HG02840 (cell line): ENCODE measurements around the gene FTSJ3.
A peak's percentile ranks its signal among the peaks of the same experiment; 100 is the strongest.
"Not testable (repeated sequence)": the region's sequence is repeated elsewhere in the genome, so short reads cannot be mapped to it uniquely, and the experiment has no call there.

Source experiments
- ATAC-seq: cut with Tn5 transposase; IDR thresholded peaks from one replicate; pipeline ENCODE4 v1.9.1; 2021; ENCODE audit warnings: mild to moderate bottlenecking, moderate library complexity, moderate number of reproducible peaks; ENCODE audit not compliant: unreplicated experiment, low FRiP score

FTSJ3 gene

DNA sequence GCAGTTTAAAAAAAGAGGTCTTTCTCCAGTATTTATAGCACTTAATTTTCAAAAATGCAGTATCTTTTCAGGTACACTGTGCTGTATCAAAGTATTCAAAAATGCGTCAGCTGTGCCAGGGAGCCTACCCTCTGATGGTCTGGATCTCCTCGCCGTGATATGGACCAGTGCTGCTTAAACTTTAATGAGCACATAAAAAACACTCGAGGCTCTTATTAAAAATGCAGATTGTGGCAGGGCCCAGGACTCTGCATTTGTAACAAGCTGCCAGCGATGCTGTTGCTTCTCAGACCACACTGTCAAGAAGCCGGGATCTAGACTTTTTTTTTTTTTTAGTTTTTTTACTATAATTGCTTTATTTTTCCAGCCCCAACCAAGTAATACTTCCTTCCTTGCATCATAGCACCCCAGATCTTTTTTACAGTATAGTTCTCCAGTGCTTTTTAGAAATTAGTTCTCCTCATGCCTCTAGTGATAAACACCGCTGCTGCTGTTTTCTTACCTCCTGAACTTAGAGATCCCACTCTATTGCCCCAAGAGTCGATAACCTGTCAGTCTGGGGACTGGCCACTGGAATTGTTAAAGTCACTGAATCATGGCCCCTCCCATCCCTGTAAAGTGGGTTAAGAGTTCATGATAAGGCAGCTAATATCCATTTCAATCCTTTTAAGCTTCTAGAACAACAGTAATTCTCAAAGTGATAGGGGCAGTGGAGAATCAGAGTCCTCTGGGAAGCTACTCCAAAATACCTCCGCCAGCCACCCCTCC lies 16.6 kb upstream of the FTSJ3 start:
- no peak for ATAC-seq

DNA sequence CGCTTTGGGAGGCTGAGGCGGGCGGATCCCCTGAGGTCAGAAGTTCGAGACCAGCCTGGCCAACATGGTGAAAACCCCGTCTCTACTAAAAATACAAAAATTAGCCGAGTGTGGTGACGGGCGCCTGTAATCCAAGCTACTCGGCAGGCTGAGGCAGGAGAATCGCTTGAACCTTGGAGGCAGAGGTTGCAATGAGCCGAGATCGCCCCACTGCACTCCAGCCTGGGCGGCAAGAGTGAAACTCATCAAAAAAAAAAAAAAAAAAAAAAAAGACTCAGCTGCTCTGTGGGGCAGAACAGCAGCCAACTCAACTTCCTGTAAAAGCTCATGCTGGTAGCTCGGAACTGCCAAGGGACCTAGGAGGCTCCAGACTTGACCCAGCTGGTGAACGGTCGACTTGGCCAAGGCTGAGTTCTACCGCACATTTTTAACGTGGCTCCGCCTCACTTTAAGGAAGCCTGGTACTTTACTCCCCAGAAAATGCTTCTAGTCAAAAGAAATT lies 16.0 kb upstream of the FTSJ3 start:
- ATAC-seq: not testable (repeated sequence)

DNA sequence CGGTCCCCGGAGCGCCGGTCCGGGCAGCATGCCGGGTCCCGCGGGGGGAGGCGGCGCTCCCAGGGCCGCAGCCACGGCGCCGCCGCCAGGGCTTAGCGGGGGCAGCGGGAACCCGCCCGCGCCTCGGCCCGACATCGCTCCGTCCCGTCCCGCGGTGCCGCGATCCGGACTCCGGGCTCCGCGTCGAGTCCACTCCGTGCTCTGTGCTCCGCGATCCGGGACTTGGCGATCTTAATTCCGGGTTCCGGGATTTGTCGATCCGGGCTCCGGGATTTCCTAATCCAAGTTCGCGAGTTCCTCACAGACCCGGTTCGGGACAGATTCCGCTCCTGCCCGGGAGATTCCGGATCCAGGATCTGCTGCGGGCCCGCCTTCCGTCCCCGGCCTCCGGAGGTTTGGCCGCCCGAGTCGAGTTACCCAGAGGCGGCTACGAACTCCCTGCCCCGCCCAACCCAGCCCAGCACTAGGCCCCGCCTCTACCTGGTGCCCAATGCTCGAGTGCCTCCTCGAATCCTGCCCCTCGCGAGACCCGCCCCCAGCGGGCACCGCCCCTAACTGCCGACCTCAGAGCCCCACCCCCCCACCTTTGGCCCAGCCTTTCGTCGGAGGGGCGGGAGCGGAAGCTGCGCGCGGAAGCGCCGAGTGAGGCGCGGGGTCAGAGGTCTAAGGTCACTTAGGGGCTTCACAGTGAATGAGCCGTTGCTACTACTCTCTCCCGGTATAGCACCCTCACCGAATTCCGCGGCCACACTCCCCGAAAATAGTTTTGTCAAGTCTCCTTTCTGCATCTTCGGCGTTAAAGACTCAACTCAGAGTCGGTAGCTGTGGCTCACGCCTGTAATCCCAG lies 15.3 kb upstream of the FTSJ3 start, which contains the start of gene SMARCD2:
TSS of gene SMARCD2 (minus strand) at position 146 of the 847 bp plus-strand sequence. CDS start at position 135, 11 bp downstream.
- peak; percentile 89 for ATAC-seq

DNA sequence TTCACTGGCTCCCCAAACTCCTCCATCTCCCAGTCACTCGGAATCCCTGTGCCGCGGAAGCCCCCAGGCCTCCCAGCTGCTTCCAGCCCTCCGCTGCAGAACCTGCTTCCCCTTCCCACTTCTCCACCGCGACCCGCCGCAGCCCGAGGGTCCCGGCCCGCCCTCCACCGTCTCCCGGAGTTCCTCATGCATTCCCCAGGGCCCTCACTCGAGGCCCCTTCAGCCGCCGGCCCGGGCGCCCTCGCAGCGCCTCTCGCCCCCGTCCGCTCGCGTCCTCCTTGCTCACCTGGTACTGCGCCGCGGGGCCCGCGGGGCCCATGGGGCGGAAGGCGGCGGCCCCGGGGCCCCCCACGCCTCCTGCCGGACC lies 14.7 kb upstream of the FTSJ3 start:
- ATAC-seq: peak; percentile 21

DNA sequence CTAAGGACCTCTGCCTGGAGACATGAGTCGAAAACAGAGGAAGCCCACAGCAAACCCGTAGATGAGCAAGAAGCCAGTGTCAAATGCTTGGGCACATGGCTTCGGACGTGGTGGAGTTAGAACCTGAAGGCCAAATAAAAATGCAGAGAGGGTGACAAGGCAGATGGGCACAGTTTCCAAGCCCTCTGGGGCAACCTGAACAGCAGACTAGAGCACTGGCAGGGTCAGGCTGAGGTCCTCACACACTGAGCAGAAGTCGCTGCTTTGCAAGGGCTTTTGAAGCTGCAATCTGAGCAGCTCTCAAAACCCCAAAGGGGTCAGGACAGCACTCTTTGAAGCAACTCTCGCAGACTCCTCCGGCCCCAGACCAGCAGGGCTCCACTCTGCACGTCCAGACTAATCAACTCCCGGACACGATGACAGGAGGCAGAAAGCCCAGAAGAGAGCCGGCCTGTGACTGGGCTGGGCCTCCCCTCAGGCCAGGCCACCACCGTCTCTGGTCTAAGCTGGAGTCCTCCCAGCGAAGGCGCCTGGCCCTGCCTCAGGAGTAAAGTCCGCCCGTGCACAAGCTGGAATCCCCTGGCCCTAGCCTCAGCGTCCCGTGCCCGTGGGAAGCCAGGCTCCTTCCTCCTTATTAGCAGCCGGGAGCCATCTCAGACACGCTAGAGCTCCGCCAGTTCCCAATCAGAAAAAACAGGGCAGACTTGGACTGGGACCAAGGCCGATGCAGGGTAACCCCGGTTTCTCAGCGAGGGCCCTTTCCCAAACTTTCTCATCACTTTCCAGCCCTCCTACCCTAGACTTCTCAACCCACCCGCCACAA lies 14.1 kb upstream of the FTSJ3 start:
- ATAC-seq: no peak

DNA sequence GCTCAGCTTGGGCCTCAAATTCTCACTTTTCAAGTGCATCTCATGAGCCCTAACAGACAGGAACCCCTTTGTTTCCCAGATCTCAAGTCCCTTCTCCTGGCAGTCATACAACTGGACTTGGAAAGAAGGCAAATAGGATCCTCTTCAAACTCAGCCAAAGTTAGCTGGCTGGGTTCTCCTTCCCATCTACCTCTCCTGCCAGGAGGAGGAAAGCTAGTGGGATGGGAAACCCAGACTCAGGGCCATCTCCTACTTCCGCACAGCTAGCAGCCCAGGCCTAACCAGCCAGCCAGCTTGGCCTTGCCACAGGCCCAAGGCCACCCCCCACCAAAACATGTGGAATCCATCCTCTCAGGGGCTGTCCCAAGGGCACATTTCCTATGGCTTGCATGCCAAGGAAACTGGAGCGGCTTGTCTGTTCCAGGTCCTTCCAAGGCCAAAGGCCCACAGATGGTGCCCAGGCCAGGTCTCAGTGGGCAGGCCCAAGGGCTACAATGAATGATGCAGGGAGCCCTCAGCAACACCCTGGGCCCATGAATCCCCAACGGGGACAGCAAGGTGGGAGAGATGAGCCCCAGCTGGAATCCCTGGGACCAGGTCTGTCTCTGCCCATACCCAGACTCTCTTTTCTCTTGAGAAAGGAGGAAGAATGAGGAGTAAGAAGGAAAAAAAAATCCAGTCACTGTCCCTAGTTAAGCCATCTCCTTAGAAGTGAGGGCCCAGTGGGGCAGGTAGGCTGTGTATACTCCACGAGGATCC lies 13.3 kb upstream of the FTSJ3 start:
- ATAC-seq: no peak

DNA sequence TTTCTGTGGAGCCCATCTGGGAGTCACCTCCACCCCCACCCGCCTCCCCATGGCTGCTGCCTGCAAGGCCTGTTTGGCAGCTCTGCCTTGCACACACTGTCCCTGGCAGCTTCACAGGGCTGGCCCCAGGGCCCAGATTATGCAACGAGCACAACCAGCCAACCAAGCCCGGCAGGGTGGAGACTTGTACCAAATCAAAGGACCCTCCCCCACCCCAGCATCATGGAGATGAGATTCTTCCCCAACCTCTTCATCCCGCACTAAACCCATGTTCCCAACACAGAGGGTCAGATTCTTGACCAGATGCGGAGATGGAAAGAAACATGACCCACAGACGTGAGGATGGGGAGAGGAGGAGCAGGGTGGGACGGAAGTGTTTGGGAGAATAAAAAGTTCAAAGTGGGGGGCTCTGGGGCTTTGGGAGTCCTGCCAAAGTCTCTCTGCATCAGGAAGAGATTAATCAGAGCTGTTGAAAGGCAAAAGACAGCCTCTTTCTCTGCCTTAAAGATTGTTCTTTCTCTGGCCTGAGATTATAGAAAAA lies 11.2 kb upstream of the FTSJ3 start:
- no peak for ATAC-seq

DNA sequence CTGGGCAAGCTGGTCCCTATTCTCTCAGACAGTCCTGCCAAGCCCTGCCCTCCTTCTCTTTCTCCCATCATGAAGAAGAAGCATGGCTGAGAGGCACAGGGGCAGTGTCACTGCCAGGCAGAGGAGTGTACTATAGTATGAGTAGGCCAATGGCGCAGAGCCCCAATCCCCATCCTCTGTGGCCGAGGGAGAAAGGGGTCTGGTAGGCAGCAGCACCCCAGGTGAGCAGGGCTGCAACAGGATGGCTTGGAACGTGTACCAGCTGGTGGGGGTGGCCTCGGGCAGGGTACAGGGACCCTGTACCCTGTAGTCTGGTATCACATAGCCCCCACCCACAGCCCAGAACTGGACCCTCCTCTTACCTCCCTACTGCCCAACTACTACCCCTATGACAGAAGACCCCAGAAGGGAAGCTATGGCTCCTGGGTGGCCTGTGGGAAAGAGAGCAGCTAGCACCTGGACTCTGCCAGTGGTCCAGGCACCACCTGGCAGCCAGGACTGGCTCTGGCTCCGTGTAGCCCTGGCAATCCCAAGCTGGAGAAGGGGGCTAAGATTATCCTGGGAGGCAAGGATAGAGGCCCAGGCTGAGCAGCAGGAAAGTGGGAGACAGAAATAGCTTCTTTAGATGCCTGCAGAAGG lies 10.6 kb upstream of the FTSJ3 start:
- ATAC-seq: no peak

DNA sequence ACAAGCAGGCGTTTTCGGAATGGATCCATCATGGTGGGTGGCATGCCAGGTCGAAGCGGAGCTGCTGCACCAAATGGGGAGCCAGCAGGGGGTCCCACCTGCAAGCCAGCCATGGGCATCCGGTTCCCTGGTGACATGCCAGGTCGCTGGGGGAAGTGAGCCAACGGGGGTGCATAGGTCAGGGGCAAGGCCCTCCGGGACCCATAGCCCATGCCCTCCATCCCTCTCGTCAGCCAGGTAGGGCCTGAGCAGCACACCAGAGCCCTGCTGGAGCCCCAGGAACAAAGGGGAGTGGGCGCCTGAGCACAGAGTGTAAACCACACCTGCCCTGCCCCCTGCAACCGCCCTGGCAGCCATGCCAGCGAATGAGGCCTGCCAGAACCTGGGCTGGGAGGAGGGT lies 10.0 kb upstream of the FTSJ3 start:
- no peak for ATAC-seq

DNA sequence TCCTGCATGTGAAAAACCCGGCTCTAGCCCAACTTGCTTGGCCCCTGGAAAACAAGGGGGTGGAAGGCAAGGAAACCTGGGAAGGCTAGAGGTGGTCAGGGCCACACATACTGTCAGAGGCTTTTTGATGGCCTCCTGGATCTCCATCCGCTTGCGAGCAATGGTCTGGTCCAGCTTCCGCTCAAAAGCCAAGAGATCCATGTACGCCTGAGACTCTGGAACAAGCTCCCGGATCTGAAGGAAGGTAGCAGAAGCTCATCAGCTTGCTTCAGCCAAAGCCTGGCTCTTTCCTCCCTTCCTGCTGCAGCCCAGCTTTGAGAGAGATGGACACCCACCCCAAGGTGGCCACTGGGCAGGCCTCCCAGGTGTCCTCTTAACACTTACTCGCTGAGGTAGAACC lies 9.3 kb upstream of the FTSJ3 start:
- no peak for ATAC-seq

DNA sequence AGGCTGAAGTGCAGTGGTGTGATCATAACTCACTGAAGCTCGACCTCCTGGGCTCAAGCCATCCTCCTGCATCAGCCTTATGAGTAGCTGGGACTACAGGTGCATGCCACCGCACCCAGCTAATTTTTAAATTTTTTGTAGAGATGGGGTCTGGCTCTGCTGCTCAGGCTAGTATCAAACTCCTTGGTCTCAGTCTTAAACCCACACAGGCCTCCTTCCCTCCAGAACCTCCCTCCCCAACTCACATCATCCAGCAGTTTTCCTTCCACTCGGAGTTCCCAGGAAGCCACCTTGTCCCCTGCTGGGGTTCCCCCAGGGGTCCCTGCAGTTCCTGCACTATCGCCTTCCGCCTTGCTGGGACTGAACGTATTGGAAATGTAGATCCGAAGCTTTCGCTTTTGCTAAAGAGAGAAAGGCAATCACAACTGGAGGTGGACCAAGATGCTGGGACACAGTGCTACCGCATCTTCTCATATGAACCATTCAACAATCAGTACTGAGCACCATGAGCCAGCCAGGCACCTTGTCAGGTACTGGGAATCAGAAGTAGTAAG lies 7.8 kb upstream of the FTSJ3 start:
- ATAC-seq: no peak

DNA sequence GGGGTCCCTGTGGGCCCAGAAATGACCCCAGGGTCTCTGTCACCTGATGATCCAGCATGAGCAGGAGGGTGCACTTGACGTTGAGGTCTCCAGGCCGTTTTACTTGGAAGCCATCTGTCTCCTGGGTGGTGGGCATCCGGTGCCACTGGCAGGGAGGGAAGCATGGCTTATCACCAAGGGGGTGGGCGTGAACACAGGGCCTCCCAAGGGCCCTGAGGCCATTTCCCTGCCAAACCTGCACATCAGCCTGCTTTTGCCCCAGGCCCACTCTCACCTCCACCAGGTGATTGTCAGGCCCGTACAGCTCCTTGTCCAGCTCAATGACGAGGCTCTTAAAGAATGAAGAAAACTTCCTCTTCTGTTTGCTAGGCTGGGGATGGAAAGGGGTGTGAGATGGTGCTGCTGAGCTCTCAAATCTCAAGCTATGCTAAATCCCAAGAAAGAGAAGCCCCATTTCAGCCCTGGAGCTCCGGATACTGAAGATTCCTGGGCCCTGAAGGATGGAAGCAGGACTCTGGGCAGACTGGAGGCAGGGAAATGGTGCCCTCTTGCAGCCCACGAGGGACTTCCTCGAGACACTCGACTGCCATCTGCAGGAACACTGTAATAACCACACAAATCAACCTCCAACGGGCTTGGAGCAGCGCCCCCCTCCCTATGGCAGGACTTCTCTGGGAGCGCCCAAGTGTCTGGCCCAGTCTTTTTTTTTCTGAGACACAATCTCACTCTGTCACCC lies 7.1 kb upstream of the FTSJ3 start:
- ATAC-seq: no peak

DNA sequence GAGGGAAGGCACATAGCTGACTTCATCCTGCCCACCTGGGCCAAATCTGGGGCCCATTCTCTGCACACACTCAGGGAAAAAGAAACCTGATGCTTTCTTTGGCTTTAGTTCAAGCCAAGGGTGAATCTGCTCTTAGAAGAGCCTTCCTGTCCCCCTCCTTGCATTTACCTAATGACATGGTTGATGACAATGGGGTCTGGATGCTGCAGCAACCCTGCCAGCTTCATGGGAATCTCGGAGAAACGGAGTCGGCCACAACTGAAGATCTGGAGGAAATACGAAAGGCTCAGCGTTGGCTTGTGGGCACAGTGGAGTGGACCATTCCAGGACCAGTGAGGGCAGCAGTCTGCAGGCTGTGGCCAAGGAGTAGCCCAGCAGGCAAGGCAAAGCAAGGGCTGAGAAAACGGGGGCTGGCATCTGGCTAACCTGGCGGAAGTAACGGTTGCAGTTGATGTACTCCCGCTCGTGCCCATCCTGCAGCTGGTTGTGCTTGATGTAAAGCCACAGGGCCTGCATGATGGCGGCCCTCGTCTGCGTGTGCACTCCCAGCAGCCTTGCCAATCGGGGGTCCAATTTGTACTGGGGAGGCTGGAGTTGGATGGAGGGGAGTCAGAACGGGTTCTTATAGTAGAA lies 6.4 kb upstream of the FTSJ3 start:
- ATAC-seq: no peak

DNA sequence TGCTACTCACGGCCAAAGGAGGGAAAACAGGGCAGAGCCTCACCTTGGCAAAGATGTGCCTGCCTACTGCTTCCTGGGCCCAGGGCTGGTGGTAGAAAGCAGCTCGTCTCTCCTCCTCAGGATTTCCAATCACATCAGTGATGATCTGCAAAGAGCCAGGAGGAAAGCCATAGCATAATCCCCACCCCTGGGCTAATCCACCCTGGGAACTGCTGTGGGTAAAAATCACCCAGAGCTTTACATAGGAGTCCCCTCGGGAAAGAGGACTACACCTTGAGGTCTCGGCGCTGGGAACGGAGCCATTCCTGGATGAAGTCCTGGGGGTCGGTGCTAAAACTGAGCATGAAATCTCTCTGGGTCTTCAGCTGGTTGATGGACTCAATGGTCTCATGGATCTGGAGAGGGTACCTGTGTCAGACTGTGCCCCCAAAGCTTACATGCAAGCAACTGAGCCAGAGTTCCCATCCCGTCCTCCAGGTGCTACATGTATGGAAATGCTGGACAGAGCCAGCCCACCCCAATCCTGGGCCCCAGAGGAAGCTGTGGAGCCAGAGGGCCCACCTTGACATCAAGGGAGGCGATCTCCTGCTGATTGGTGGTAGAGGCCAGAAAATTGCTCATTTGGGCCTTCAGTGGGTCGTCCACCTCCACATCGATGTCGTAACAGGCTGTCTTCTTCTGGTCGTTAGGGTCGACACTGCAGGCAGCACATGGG lies 5.7 kb upstream of the FTSJ3 start:
- ATAC-seq: no peak

DNA sequence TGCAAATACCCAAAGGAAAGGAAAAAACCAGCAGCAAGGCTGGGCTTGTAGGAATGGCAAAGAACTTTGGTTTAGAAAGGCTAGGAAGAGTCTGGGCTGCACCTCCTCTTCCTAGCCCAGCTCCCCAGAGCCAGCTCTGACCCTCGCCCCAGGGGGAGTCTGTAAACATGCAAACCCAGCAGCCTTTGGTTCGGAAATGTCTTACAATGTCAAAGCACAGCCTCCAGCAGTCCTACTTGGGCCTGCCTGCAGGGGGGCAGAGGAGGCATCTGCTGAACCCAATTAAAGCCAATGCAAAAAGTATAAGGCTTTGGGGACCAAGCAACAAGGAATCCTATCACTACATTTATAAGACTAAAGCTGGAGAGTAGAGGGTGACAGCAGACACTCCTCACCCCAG lies 5.0 kb upstream of the FTSJ3 start:
- no peak for ATAC-seq

DNA sequence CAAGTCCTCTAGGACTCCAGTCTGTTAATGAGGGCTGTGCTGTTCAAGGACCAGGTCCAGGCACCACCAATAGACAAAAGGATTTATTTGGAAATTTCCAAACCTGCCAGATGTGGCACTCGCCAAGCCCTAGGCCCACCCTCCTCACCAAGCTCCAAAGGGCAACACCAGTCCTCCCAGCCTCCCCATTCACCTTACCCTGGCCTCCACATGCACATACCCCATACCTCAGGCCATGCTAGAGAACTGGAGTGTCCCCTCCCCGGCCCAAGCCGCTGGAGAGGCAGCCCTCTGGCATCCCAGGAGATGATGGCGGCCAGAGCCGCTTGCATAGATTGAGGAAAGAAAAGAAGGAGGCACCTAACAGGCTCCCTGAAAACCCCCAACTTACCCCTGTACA lies 4.6 kb upstream of the FTSJ3 start:
- ATAC-seq: no peak

DNA sequence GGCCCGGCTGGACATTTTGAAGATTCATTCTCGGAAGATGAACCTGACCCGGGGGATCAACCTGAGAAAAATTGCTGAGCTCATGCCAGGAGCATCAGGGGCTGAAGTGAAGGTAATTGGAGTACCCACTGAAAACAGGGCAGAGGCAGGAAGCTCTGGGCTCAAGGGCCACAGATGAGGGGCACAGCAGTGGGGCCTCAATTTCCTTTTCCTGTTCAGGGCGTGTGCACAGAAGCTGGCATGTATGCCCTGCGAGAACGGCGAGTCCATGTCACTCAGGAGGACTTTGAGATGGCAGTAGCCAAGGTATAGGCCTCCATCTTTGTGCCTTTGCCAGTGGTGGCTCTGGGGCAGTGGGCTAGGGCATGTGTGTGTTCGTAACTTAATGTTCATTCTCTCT lies 4.0 kb upstream of the FTSJ3 start:
- ATAC-seq: no peak
